ENCODE data around the gene ANKS6.
A peak's percentile ranks its signal among the peaks of the same experiment; 100 is the strongest.

The ANKS6 gene

GRCh38 chr9:98738741-98739140 is 57.6 kb downstream of the ANKS6 start:
- no peak for DNase-seq (ENCODE audit: low read depth, low spot score)

- DNase-seq (ENCODE audit: low read depth, low spot score): no peak
Observed at GRCh38 chr9:98736226-98736625, 60.1 kb downstream of the ANKS6 start.

GRCh38 chr9:98732801-98733200 is 63.6 kb downstream of the ANKS6 start:
- no peak for DNase-seq (ENCODE audit: low read depth, low spot score)

GRCh38 chr9:98732091-98732490 is 64.3 kb downstream of the ANKS6 start:
- DNase-seq (ENCODE audit: low read depth, low spot score): no peak

- no peak for DNase-seq (ENCODE audit: low read depth, low spot score)
Observed at GRCh38 chr9:98730871-98731270, 65.5 kb downstream of the ANKS6 start.

GRCh38 chr9:98728500-98728899 is 67.9 kb downstream of the ANKS6 start:
- DNase-seq (ENCODE audit: low read depth, low spot score): no peak

GRCh38 chr9:98727428-98727827 is 68.9 kb downstream of the ANKS6 start:
- no peak for DNase-seq (ENCODE audit: low read depth, low spot score)

- DNase-seq (ENCODE audit: low read depth, low spot score): no peak
Observed at GRCh38 chr9:98726735-98727134, 69.6 kb downstream of the ANKS6 start.

GRCh38 chr9:98724810-98725530 is 71.4 kb downstream of the ANKS6 start:
- DNase-seq (ENCODE audit: low read depth, low spot score): no peak

- no peak for DNase-seq (ENCODE audit: low read depth, low spot score)
Observed at GRCh38 chr9:98721643-98722042, 74.7 kb downstream of the ANKS6 start.

- no peak for DNase-seq (ENCODE audit: low read depth, low spot score)
Observed at GRCh38 chr9:98720402-98720801, 76.0 kb downstream of the ANKS6 start.

GRCh38 chr9:98719055-98719454 is 77.3 kb downstream of the ANKS6 start:
- DNase-seq (ENCODE audit: low read depth, low spot score): no peak

- no peak for DNase-seq (ENCODE audit: low read depth, low spot score)
Observed at GRCh38 chr9:98714833-98715232, 81.5 kb downstream of the ANKS6 start.

- DNase-seq (ENCODE audit: low read depth, low spot score): no peak
Observed at GRCh38 chr9:98712987-98713386, 83.4 kb downstream of the ANKS6 start.

- DNase-seq (ENCODE audit: low read depth, low spot score): no peak
Observed at GRCh38 chr9:98709968-98710965, 86.1 kb downstream of the ANKS6 start.

- DNase-seq (ENCODE audit: low read depth, low spot score): no peak
Observed at GRCh38 chr9:98708933-98709911, 87.1 kb downstream of the ANKS6 start, which contains the start of gene GABBR2. Gene GABBR2 (minus strand): TSS chr9:98708935. CDS start chr9:98708737, 198 bp downstream.

GRCh38 chr9:98708103-98708932 is 88.0 kb downstream of the ANKS6 start:
- DNase-seq (ENCODE audit: low read depth, low spot score): no peak

- DNase-seq (ENCODE audit: low read depth, low spot score): peak; percentile 33
Observed at GRCh38 chr9:98707166-98708102, 88.9 kb downstream of the ANKS6 start.

- DNase-seq (ENCODE audit: low read depth, low spot score): no peak
Observed at GRCh38 chr9:98706651-98707165, 89.6 kb downstream of the ANKS6 start.

Data from iPS DF 19.7 (cell line).